ENCODE measurements around the gene CEP164. TPM values are rescaled to one million over a fixed set of nuclear protein-coding genes. Genes with fewer than 3 reads are reported as not detected.

CEP164 gene
- total and polyA plus RNA-seq, 7 donors: 2.0 to 12.4 (median 5.7) TPM

DNA sequence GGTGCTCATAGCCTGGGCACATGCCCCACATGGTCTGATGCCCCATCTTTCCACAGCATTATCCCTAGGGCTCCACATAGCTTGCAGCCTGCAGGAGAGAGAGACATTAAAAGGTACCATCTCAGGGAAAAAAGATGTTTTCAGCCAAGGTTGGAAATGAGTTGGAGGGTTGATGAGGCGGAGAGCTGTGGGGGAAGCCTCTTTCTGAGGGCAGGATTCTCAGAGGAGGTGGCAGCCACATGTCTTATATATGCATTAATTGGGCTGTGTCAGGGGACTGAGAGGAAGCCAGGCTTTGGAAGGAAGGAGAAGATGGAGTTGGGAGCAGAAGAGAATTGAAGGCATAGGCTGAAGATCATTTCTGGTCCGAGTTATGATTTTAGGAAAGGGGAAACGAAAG lies 57.8 kb downstream of the CEP164 start:
- H3K36me3 ChIP-seq (ENCODE audit: insufficient read depth in 1 of 2, low read depth in 1 of 2): peaks cover 0 to 65% of the 10 kb centered on the region in 2 donors
- H3K27me3 ChIP-seq (ENCODE audit: insufficient read depth in 3 of 3, low read length in 2 of 3): no peaks in the 10 kb centered on the region
- H3K27ac ChIP-seq: no peak overlapping the region
- no peak overlapping the region for H3K4me3 ChIP-seq
- TF ChIP-seq, protein P1, sequence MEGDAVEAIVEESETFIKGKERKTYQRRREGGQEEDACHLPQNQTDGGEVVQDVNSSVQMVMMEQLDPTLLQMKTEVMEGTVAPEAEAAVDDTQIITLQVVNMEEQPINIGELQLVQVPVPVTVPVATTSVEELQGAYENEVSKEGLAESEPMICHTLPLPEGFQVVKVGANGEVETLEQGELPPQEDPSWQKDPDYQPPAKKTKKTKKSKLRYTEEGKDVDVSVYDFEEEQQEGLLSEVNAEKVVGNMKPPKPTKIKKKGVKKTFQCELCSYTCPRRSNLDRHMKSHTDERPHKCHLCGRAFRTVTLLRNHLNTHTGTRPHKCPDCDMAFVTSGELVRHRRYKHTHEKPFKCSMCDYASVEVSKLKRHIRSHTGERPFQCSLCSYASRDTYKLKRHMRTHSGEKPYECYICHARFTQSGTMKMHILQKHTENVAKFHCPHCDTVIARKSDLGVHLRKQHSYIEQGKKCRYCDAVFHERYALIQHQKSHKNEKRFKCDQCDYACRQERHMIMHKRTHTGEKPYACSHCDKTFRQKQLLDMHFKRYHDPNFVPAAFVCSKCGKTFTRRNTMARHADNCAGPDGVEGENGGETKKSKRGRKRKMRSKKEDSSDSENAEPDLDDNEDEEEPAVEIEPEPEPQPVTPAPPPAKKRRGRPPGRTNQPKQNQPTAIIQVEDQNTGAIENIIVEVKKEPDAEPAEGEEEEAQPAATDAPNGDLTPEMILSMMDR (IDR thresholded peaks at IDR 0.05): no peak
- DNase-seq: no peak
- H3K4me1 ChIP-seq: no peaks in the 10 kb centered on the region
- no peak for ATAC-seq
- WGBS, 3 donors: 92 to 97% (median 96%) methylated on average over 3 of the region's 3 CpGs
- intact Hi-C loops (cut with DNase I): no loop called here
- no peaks in the 10 kb centered on the region for H3K9me3 ChIP-seq

DNA sequence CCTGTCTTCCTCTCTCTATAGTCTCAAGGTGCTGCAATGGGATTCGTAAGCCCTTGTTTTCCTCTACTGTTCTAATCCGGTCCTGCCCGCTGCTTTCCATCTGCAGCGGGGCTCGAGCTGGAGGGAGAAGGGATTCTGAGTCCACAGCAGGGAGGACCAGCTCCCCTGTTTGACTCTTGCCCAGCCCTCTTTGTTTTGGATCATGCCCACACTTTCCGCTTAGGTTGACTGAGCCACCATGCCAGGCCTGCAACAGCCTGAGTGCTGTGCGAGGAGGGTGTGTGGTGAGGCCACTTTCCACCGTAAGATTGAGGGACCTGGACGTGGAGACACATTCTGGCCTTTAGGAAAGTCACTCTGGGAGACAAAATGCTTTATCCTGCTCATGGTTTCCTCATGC lies 58.3 kb downstream of the CEP164 start:
- Histone ChIP-seq H3K27me3 (ENCODE audit: insufficient read depth in 3 of 3, low read length in 2 of 3) (no peaks in the 10 kb centered on the region), H3K36me3 (ENCODE audit: insufficient read depth in 1 of 2, low read depth in 1 of 2) (peaks cover 0 to 65% of the 10 kb centered on the region in 2 donors), H3K27ac (no peak overlapping the region), H3K9me3 (no peaks in the 10 kb centered on the region), H3K4me3 (no peak overlapping the region), H3K4me1 (no peaks in the 10 kb centered on the region)
- 94 to 99% (median 98%) methylated on average over 9 of the region's 9 CpGs for WGBS, 3 donors
- intact Hi-C loops (cut with DNase I): no loop called here
- TF ChIP-seq, protein P1 (IDR thresholded peaks at IDR 0.05): no peak
- ATAC-seq (no peak), DNase-seq (no peak)

DNA sequence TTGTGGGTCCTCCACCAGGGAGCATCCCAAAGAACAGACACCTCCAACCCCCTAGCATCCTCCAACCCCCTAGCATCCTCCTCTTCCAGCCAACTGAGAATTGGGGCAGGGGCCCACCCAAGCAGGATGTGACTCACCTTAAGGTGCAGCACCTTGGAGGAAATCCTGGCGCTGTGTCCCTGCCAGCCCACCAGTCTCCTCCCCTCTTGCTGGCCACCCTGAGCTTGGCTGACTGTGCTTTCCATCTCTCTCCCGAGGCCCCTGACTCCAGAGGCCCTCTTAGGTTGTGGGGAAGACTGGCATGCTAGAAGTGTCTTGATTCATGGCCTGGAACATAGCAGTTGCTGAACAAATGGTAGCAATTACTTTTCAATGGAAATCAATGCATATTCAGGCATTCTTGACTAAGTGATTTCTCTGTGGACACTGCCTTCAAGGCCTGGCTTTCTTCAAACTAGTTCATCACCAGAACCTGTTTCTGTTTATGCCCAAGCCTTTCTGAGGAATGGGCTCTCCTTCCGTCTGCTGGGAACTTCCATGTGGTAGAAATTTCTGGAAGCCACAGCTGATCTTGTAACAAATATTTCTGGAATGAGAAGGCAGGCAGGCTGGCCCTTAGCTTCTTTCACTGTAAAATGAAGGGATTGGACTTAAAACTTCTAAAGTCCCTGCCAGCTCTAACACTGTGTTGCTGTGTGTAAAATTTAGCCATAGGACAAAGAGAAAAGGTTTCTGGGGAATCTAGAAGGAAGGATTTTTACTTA lies 60.5 kb downstream of the CEP164 start:
- Histone ChIP-seq H3K27me3 (ENCODE audit: insufficient read depth in 3 of 3, low read length in 2 of 3) (no peaks in the 10 kb centered on the region), H3K9me3 (no peaks in the 10 kb centered on the region), H3K27ac (no peak overlapping the region), H3K4me3 (no peak overlapping the region), H3K36me3 (ENCODE audit: insufficient read depth in 1 of 2, low read depth in 1 of 2) (peaks cover 0 to 65% of the 10 kb centered on the region in 2 donors), H3K4me1 (no peaks in the 10 kb centered on the region)
- 87 to 91% (median 91%) methylated on average over 3 of the region's 3 CpGs for WGBS, 3 donors
- intact Hi-C loops (cut with DNase I): no loop called here
- TF ChIP-seq, protein P1 (IDR thresholded peaks at IDR 0.05): no peak
- DNase-seq: no peak
- ATAC-seq: no peak

DNA sequence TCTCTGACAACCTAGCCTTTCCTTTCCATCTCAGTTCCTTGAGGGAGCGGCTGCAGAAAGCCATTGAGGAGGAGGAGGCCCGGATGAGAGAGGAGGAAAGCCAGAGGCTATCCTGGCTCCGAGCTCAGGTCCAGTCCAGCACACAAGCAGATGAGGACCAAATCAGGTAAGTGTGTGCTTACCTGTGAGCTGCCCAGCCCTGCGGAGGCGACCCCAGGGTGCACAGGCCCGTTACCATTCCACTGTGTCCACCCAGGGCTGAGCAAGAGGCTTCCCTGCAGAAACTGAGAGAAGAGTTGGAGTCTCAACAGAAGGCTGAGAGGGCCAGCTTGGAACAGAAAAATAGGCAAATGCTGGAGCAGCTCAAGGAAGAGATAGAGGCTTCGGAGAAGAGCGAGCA lies 63.1 kb downstream of the CEP164 start:
- Histone ChIP-seq H3K4me3 (no peak overlapping the region), H3K4me1 (no peaks in the 10 kb centered on the region), H3K9me3 (no peaks in the 10 kb centered on the region), H3K27me3 (ENCODE audit: insufficient read depth in 3 of 3, low read length in 2 of 3) (no peaks in the 10 kb centered on the region), H3K27ac (no peak overlapping the region), H3K36me3 (ENCODE audit: insufficient read depth in 1 of 2, low read depth in 1 of 2) (peaks cover 0 to 77% of the 10 kb centered on the region in 2 donors)
- DNase-seq: no peak
- intact Hi-C loops (cut with DNase I): no loop called here
- TF ChIP-seq, protein P1 (IDR thresholded peaks at IDR 0.05): no peak
- ATAC-seq: no peak
- 95 to 96% (median 95%) methylated on average over 8 of the region's 8 CpGs for WGBS, 3 donors

DNA sequence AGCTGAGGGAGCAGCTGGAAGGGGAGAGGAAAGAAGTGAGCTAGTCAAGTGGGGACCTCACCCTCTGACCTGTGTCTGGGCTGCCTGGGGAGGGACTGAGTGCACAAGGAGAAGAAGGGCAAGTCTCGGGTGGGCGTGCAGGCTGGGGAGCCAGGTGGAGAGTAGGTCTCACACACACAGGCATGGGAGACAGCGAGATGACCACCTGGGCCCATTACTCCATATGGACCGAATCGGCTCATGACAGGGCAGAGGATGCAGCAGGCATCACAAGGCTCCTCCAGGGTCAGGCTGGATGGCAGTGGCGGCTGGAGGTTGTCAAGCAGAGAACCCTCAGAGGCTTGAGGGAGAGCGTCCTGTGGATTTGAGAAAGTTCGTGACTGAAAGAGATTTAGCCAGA lies 63.5 kb downstream of the CEP164 start:
- TF ChIP-seq, protein P1 (IDR thresholded peaks at IDR 0.05): no peak
- Histone ChIP-seq H3K36me3 (ENCODE audit: insufficient read depth in 1 of 2, low read depth in 1 of 2) (peaks cover 0 to 77% of the 10 kb centered on the region in 2 donors), H3K4me1 (no peaks in the 10 kb centered on the region), H3K27me3 (ENCODE audit: insufficient read depth in 3 of 3, low read length in 2 of 3) (no peaks in the 10 kb centered on the region), H3K27ac (no peak overlapping the region), H3K9me3 (no peaks in the 10 kb centered on the region), H3K4me3 (no peak overlapping the region)
- WGBS, 3 donors: 92 to 99% (median 96%) methylated on average over 8 of the region's 8 CpGs
- intact Hi-C loops (cut with DNase I): no loop called here
- ATAC-seq (no peak), DNase-seq (no peak)
